HG02642 (cell line): ENCODE data around the gene PKD2L1.
"Not testable (repeated sequence)": the region's sequence is repeated elsewhere in the genome, so short reads cannot be mapped to it uniquely, and the experiment has no call there.

Source experiments
- ATAC-seq: cut with Tn5 transposase; IDR thresholded peaks from one replicate; pipeline ENCODE4 v1.9.1; 2021; ENCODE audit warnings: mild to moderate bottlenecking; ENCODE audit not compliant: unreplicated experiment, poor library complexity

PKD2L1 gene

GRCh38 chr10:100338434-100339036 is 8.5 kb upstream of the PKD2L1 start:
- ATAC-seq: peak; percentile 48

- no peak for ATAC-seq
Observed at GRCh38 chr10:100334762-100335161, 4.7 kb upstream of the PKD2L1 start.

- no peak for ATAC-seq
Observed at GRCh38 chr10:100333661-100334440, 3.8 kb upstream of the PKD2L1 start.

- ATAC-seq: no peak
Observed at GRCh38 chr10:100333106-100333505, 3.1 kb upstream of the PKD2L1 start.

- ATAC-seq: no peak
Observed at GRCh38 chr10:100328198-100328597, 1.8 kb downstream of the PKD2L1 start.

- no peak for ATAC-seq
Observed at GRCh38 chr10:100327718-100328009, 2.4 kb downstream of the PKD2L1 start.

- ATAC-seq: peak; percentile 97
Observed at GRCh38 chr10:100327007-100327717, 2.9 kb downstream of the PKD2L1 start.

- ATAC-seq: no peak
Observed at GRCh38 chr10:100325158-100325557, 4.9 kb downstream of the PKD2L1 start.

- ATAC-seq: no peak
Observed at GRCh38 chr10:100319707-100320402, 10.2 kb downstream of the PKD2L1 start.

GRCh38 chr10:100318207-100318606 is 11.8 kb downstream of the PKD2L1 start:
- no peak for ATAC-seq

- no peak for ATAC-seq
Observed at GRCh38 chr10:100315615-100316014, 14.4 kb downstream of the PKD2L1 start.

GRCh38 chr10:100311298-100311697 is 18.7 kb downstream of the PKD2L1 start:
- no peak for ATAC-seq

GRCh38 chr10:100307684-100308083 is 22.3 kb downstream of the PKD2L1 start:
- ATAC-seq: no peak

- no peak for ATAC-seq
Observed at GRCh38 chr10:100306861-100307260, 23.2 kb downstream of the PKD2L1 start.

GRCh38 chr10:100304414-100304813 is 25.6 kb downstream of the PKD2L1 start:
- no peak for ATAC-seq

- ATAC-seq: no peak
Observed at GRCh38 chr10:100303724-100304319, 26.2 kb downstream of the PKD2L1 start.

GRCh38 chr10:100301123-100301522 is 28.9 kb downstream of the PKD2L1 start:
- ATAC-seq: not testable (repeated sequence)

GRCh38 chr10:100297242-100297641 is 32.8 kb downstream of the PKD2L1 start:
- no peak for ATAC-seq

- no peak for ATAC-seq
Observed at GRCh38 chr10:100293066-100293465, 37.0 kb downstream of the PKD2L1 start.

GRCh38 chr10:100292300-100292699 is 37.7 kb downstream of the PKD2L1 start:
- ATAC-seq: not testable (repeated sequence)

- ATAC-seq: no peak
Observed at GRCh38 chr10:100291356-100291755, 38.7 kb downstream of the PKD2L1 start.
